GM12878 (cell line): ENCODE results near the gene ZSWIM9. TPM values are rescaled to one million over a fixed set of nuclear protein-coding genes. Genes with fewer than 3 reads are reported as not detected.

ENCODE experiments used
- ATAC-seq: fragments of 200-7000 bp; cut with Tn5 transposase; 3 replicates; pipeline ENCODE4 v1.9.1; 2020; ENCODE audit warnings: mild to moderate bottlenecking, moderate library complexity
- BruUV-seq: library from RNA; stranded (reverse); fragments of 400-500 nt; replicated peaks from 2 replicates; lab custom pipeline; 2021; lab: Mats Ljungman, UMichigan
- CTCF ChIA-PET: fragments of 300-600 bp; sonication (Branson Sonifier 250); formaldehyde crosslinking; extraction: SDS; loops from one replicate; lab custom pipeline; 2021; ENCODE audit warnings: inconsistent platforms; lab: Yijun Ruan, JAX
- POLR2A ChIA-PET: fragments of 350-600 bp; formaldehyde crosslinking; extraction: SDS; loops from one replicate; lab custom pipeline; 2021; ENCODE audit warnings: inconsistent platforms; lab: Charles Lee
- RAD21 ChIA-PET: fragments of 300-600 bp; sonication (Branson Sonifier 250); formaldehyde crosslinking; loops from one replicate; lab custom pipeline; 2023; ENCODE audit warnings: antibody characterized with exemption; ENCODE audit not compliant: unreplicated experiment; lab: Charles Lee
- SMC1A ChIA-PET: fragments of 300-600 bp; sonication (Branson Sonifier 250); formaldehyde crosslinking; loops from one replicate; lab custom pipeline; 2023; ENCODE audit not compliant: unreplicated experiment, uncharacterized antibody; lab: Charles Lee
- DNase-seq: peaks from one replicate; pipeline ENCODE4 v3.0.0-alpha.2; 2011; ENCODE audit warnings: low read depth, low spot score
- FAIRE-seq: peaks from 3 replicates; lab custom pipeline; 2011; peaks lifted over from hg19 to GRCh38; lab: Jason Lieb, UNC
- H2AFZ ChIP-seq: 2 replicates; pipeline ENCODE4 v1.6.0; 2011; ENCODE audit warnings: low read depth, low read length, control low read depth; ENCODE audit not compliant: control insufficient read depth
- H3K27ac ChIP-seq: 2 replicates; pipeline ENCODE4 v1.5.1; 2011; ENCODE audit warnings: control low read depth; ENCODE audit not compliant: control insufficient read depth, insufficient read depth
- H3K27me3 ChIP-seq, 2 experiments: replicated peaks in 1 of 2; 2 replicates each; pipeline versions ENCODE4 v1.6.0 to v1.6.1; 2011; ENCODE audit warnings: low read length in 1 of 2; ENCODE audit not compliant: control insufficient read depth in 2 of 2, insufficient read depth in 2 of 2
- H3K36me3 ChIP-seq, 2 experiments: 2 replicates each; pipeline ENCODE4 v1.5.1; 2011; ENCODE audit warnings: low read length in 1 of 2; ENCODE audit not compliant: control insufficient read depth in 2 of 2, insufficient read depth in 2 of 2
- H3K4me1 ChIP-seq: 2 replicates; pipeline ENCODE4 v1.6.1; 2011; ENCODE audit warnings: mild to moderate bottlenecking, low read length, moderate library complexity, mixed read lengths; ENCODE audit not compliant: control insufficient read depth, insufficient read depth
- H3K4me2 ChIP-seq: 2 replicates; pipeline ENCODE4 v1.6.0; 2011; ENCODE audit warnings: control low read depth; ENCODE audit not compliant: control insufficient read depth, insufficient read depth
- H3K4me3 ChIP-seq: fragments of 200-600 bp; sonication (generic); 2 replicates; pipeline ENCODE4 v1.5.1; 2016
- H3K79me2 ChIP-seq: 2 replicates; pipeline ENCODE4 v1.6.0; 2011; ENCODE audit warnings: low read length; ENCODE audit not compliant: control insufficient read depth, insufficient read depth
- H3K9ac ChIP-seq: 2 replicates; pipeline ENCODE4 v1.8.0; 2011; ENCODE audit warnings: low read length, control low read depth, mixed read lengths; ENCODE audit not compliant: control insufficient read depth, insufficient read depth
- H3K9me3 ChIP-seq: replicated peaks from 3 replicates; pipeline ENCODE4 v1.5.1; 2011; ENCODE audit warnings: mild to moderate bottlenecking, low read length; ENCODE audit not compliant: control insufficient read depth, insufficient read depth
- H4K20me1 ChIP-seq: 2 replicates; pipeline ENCODE4 v1.6.0; 2011; ENCODE audit not compliant: control insufficient read depth, insufficient read depth
- ASH2L ChIP-seq: fragments of 300-600, 200-600 bp; sonication (generic); IDR thresholded peaks from 2 replicates; pipeline ENCODE4 v1.6.1; 2017; ENCODE audit warnings: low read depth, mild to moderate bottlenecking, borderline replicate concordance
- BCL11A ChIP-seq: IDR thresholded peaks from 2 replicates; pipeline ENCODE4 v1.6.1; 2011; ENCODE audit warnings: low read depth, low read length
- CREB1 ChIP-seq: IDR thresholded peaks from 2 replicates; pipeline ENCODE4 v1.6.1; 2012; ENCODE audit warnings: low read depth, mild to moderate bottlenecking, inconsistent platforms
- DPF2 ChIP-seq: fragments of 450-650 bp; IDR thresholded peaks from 2 replicates; pipeline ENCODE4 v1.6.1; 2017; ENCODE audit warnings: mild to moderate bottlenecking
- IKZF2 ChIP-seq, 2 experiments: fragments of 450-650 bp; IDR thresholded peaks; 2 replicates each; pipeline ENCODE4 v1.6.1; 2017; ENCODE audit warnings: mild to moderate bottlenecking in 2 of 2, moderate library complexity in 2 of 2
- LARP7 ChIP-seq: fragments of 450-650 bp; IDR thresholded peaks from 2 replicates; pipeline ENCODE4 v1.6.1; 2017; ENCODE audit warnings: mild to moderate bottlenecking
- PAX5 ChIP-seq: IDR thresholded peaks from 2 replicates; pipeline ENCODE4 v1.6.1; 2011; ENCODE audit warnings: low read depth, low read length, borderline replicate concordance
- PAX8 ChIP-seq: fragments of 450-650 bp; IDR thresholded peaks from 2 replicates; pipeline ENCODE4 v1.6.1; 2017; ENCODE audit warnings: mild to moderate bottlenecking, moderate library complexity
- RELB ChIP-seq: fragments of 450-650 bp; IDR thresholded peaks from 2 replicates; pipeline ENCODE4 v1.6.1; 2017; ENCODE audit warnings: low read depth, mild to moderate bottlenecking, moderate library complexity
- SUZ12 ChIP-seq: fragments of 200-600 bp; sonication (generic); IDR thresholded peaks from one replicate; pipeline ENCODE4 v1.6.1; 2018; ENCODE audit warnings: antibody characterized with exemption, mild to moderate bottlenecking; ENCODE audit not compliant: unreplicated experiment
- YY1 ChIP-seq: IDR thresholded peaks from 2 replicates; pipeline ENCODE4 v1.6.1; 2011; ENCODE audit warnings: low read depth, mild to moderate bottlenecking, low read length
- ZBED1 ChIP-seq: IDR thresholded peaks from 2 replicates; pipeline ENCODE4 v1.6.1; 2016; ENCODE audit warnings: borderline replicate concordance
- ZNF24 ChIP-seq: fragments of 450-650 bp; IDR thresholded peaks from 2 replicates; pipeline ENCODE4 v1.6.1; 2017; ENCODE audit warnings: antibody characterized with exemption, mild to moderate bottlenecking
- WGBS: methylation state at CpG from one replicate; pipeline ENCODE4 v1.1.6; 2016; ENCODE audit warnings: low lambda C conversion rate; ENCODE audit not compliant: insufficient replicate concordance, insufficient coverage; ENCODE audit errors: missing lambda C conversion rate; 5-methylcytosine and 5-hydroxymethylcytosine counted together
- in situ Hi-C: fragments of 300-500 bp; cut with MboI; formaldehyde crosslinking; loops from 9 replicates; pipeline ENCODE4 v1.14.3; 2018; ENCODE audit warnings: mixed read lengths
- intact Hi-C: fragments of 100-400 bp; cut with micrococcal nuclease; formaldehyde crosslinking; loops from one replicate; pipeline ENCODE4 v1.14.2; 2022; ENCODE audit not compliant: unreplicated experiment
- polyA plus RNA-seq, 11 experiments: library from polyadenylated mRNA; depleted of rRNA in 4 of 11; unstranded in 6 of 11; stranded (reverse) in 5 of 11; fragments of >200 nt; fragmentation: Nextera tagmentation in 4 of 11; fragmentation: Illumina TruSeq in 1 of 11; extraction: Ambion mirVana in 4 of 11; extraction: Trizol in 1 of 11; gene quantifications; 1 replicate in 1 of 11; 2 replicates in 10 of 11; pipeline versions ENCODE4 v1.2.1 to v1.2.3, GENCODE V29; 2011 to 2016; ENCODE audit warnings: inconsistent platforms in 2 of 11, missing spikeins in 2 of 11, low read depth in 1 of 11
- total RNA-seq, 4 experiments: library from RNA; depleted of rRNA in 3 of 4; stranded (reverse); fragments of >200 nt in 3 of 4; fragmentation: Illumina TruSeq in 1 of 4; extraction: Trizol in 1 of 4; gene quantifications; 2 replicates each; pipeline versions ENCODE4 v1.2.1 to v1.2.3, GENCODE V29; 2013 to 2021
- TF ChIP-seq, protein P1 (sequence below): fragments of 450-650 bp; IDR thresholded peaks from 2 replicates; pipeline ENCODE4 v1.6.1; 2016; ENCODE audit warnings: mild to moderate bottlenecking

The ZSWIM9 gene
- total and polyA plus RNA-seq, 10 of the 15 experiments (the other 5 are each of a cell fraction or from before 2014, with no cell fraction given), result 0.29 to 6.2 (median 1.4) TPM; not detected in 1

DNA sequence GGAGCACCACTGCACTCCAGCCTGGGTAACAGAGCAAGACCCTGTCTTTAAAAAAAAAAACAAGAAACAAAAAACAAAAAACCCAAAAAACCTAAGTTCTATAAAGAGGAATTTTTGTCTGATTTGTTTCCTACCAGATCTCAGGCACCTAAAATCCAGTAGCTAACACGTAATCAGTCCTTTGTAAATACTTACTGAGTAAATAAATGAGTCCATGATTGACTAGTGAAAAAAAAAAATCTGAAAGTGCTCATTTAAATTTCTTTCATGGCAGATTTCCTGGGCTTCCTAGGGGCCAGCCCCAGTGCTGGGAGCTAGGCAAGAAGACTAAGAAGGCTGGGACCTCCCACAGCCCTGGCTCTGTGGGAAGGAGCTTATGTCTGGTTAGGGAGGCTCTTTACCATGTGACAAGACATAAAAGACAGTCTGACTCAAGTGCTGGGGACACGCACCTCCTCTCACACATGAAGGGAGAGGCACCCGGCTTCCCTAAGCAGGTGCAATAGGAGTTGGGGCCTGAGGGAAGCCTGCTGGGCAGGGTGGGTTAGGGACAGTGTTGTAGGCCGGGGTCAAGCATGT is 22.8 kb upstream of the ZSWIM9 start:
- Histone ChIP-seq H2AFZ (no peak overlapping the region), H3K4me3 (no peak overlapping the region), H3K36me3 (peaks cover 13 to 25% of the 10 kb centered on the region in 2 experiments), H3K79me2 (no peaks in the 10 kb centered on the region), H3K4me2 (no peak overlapping the region), H3K27ac (no peak overlapping the region), H4K20me1 (no peaks in the 10 kb centered on the region), H3K9me3 (no peaks in the 10 kb centered on the region), H3K27me3 (no peaks in the 10 kb centered on the region), H3K4me1 (no peaks in the 10 kb centered on the region), H3K9ac (no peak overlapping the region)
- no TSS peak for BruUV-seq
- no peak for TF ChIP-seq BCL11A
- no peak for TF ChIP-seq ZBED1
- in situ Hi-C loops, result no loop called here
- 98% methylated on average over 4 of the region's 4 CpGs for WGBS
- no peak for FAIRE-seq
- ChIA-PET CTCF (interaction anchor here (0.7 to 1.4 kb wide), 3 partner anchors 37 to 265 kb away, joined by 3 to 5 read pairs (median 4); partner anchors contain the start of gene PLA2G4C), SMC1A (interaction anchor here (2.5 kb wide), 1 partner anchor 38 kb away, joined by 7 read pairs; the partner anchor contains the start of gene PLA2G4C), RAD21 (no interaction called here), POLR2A (no interaction called here)
- DNase-seq, result no peak
- intact Hi-C loops, result no loop called here
- no peak for ATAC-seq

DNA sequence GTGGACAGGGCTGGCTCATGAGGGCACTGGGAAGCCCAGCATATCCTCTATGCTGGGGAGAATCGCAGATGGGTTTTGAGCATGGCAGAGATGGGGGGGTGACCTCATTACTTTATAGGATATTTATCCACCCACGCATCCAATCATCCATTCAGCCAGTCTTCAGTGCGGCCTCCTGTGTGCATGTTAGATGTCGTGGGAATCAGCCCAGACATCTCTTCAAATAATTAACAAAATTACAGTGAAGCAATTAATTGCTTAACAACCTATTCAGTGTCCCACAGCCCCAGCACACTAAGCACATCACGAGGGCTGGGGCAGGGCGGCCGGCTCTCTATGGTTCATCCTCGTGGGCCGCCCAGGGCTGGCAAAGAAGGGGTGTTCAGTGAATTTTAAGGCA is 21.9 kb upstream of the ZSWIM9 start:
- no peak for FAIRE-seq
- CTCF ChIA-PET, result no interaction called here
- 93% methylated on average over 9 of the region's 9 CpGs for WGBS

More for the DNA sequence above, 21.9 kb upstream of the ZSWIM9 start:
- DNase-seq (no peak), ATAC-seq (no peak)
- Histone ChIP-seq H3K79me2 (no peaks in the 10 kb centered on the region), H2AFZ (no peak overlapping the region), H4K20me1 (no peaks in the 10 kb centered on the region), H3K4me1 (no peaks in the 10 kb centered on the region), H3K4me2 (no peak overlapping the region), H3K9me3 (no peaks in the 10 kb centered on the region), H3K36me3 (peaks cover 11 to 18% of the 10 kb centered on the region in 2 experiments), H3K4me3 (no peak overlapping the region), H3K27ac (no peak overlapping the region), H3K9ac (no peak overlapping the region), H3K27me3 (no peaks in the 10 kb centered on the region)
- intact Hi-C loops (no loop called here), in situ Hi-C loops (no loop called here)
- TF ChIP-seq YY1 (no peak), RELB (no peak), ASH2L (no peak), CREB1 (no peak), LARP7 (no peak), DPF2 (no peak), PAX8 (no peak), PAX5 (no peak), SUZ12 (no peak), ZNF24 (no peak), IKZF2 (IDR thresholded peaks at IDR 0.05) (no peak)
- TF ChIP-seq, protein P1, sequence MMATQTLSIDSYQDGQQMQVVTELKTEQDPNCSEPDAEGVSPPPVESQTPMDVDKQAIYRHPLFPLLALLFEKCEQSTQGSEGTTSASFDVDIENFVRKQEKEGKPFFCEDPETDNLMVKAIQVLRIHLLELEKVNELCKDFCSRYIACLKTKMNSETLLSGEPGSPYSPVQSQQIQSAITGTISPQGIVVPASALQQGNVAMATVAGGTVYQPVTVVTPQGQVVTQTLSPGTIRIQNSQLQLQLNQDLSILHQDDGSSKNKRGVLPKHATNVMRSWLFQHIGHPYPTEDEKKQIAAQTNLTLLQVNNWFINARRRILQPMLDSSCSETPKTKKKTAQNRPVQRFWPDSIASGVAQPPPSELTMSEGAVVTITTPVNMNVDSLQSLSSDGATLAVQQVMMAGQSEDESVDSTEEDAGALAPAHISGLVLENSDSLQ, result no peak
- BruUV-seq, result no TSS peak
- ChIA-PET SMC1A (interaction anchor here (2.5 kb wide), 1 partner anchor 39 kb away, joined by 7 read pairs; the partner anchor contains the start of gene PLA2G4C), RAD21 (no interaction called here), POLR2A (no interaction called here)
